HG03575 (cell line): ENCODE measurements around the gene ASCC2.
"Not testable (repeated sequence)": the region's sequence is repeated elsewhere in the genome, so short reads cannot be mapped to it uniquely, and the experiment has no call there.

ENCODE experiments used
- ATAC-seq: cut with Tn5 transposase; IDR thresholded peaks from one replicate; pipeline ENCODE4 v1.9.1; 2021; ENCODE audit not compliant: unreplicated experiment, insufficient number of reproducible peaks, low FRiP score; ENCODE audit errors: extremely low read depth

The ASCC2 gene

GRCh38 chr22:29859030-29859429, 21.0 kb upstream of the ASCC2 start:
- ATAC-seq: not testable (repeated sequence)

GRCh38 chr22:29856496-29856895, 18.4 kb upstream of the ASCC2 start:
- no peak for ATAC-seq

- ATAC-seq: no peak
These were observed 17.6 kb upstream of the ASCC2 start for GRCh38 chr22:29855611-29856181.

- no peak for ATAC-seq
These were observed 16.4 kb upstream of the ASCC2 start for GRCh38 chr22:29854432-29854831.

GRCh38 chr22:29848111-29848510, 10.0 kb upstream of the ASCC2 start:
- ATAC-seq: no peak

GRCh38 chr22:29846290-29846689, 8.2 kb upstream of the ASCC2 start:
- ATAC-seq: no peak

GRCh38 chr22:29842740-29843139, 4.7 kb upstream of the ASCC2 start:
- ATAC-seq: no peak

GRCh38 chr22:29842172-29842571, 4.1 kb upstream of the ASCC2 start:
- ATAC-seq: no peak

GRCh38 chr22:29840498-29840897, 2.4 kb upstream of the ASCC2 start:
- ATAC-seq: no peak

GRCh38 chr22:29839039-29839438, 965 bp upstream of the ASCC2 start:
- ATAC-seq: no peak

GRCh38 chr22:29838599-29838956, 504 bp upstream of the ASCC2 start:
- no peak for ATAC-seq

- ATAC-seq: not testable (repeated sequence)
These were observed 1.2 kb downstream of the ASCC2 start for GRCh38 chr22:29836791-29837370.

- ATAC-seq: no peak
These were observed 4.0 kb downstream of the ASCC2 start for GRCh38 chr22:29834046-29834445.

GRCh38 chr22:29833392-29833965, 4.6 kb downstream of the ASCC2 start:
- no peak for ATAC-seq

- no peak for ATAC-seq
These were observed 6.1 kb downstream of the ASCC2 start for GRCh38 chr22:29831958-29832357.

- no peak for ATAC-seq
These were observed 6.7 kb downstream of the ASCC2 start for GRCh38 chr22:29831186-29831921.

GRCh38 chr22:29830585-29830984, 7.5 kb downstream of the ASCC2 start:
- no peak for ATAC-seq

GRCh38 chr22:29827726-29828125, 10.3 kb downstream of the ASCC2 start:
- not testable (repeated sequence) for ATAC-seq

- ATAC-seq: no peak
These were observed 11.0 kb downstream of the ASCC2 start for GRCh38 chr22:29827091-29827490.

GRCh38 chr22:29825578-29825977, 12.5 kb downstream of the ASCC2 start:
- ATAC-seq: no peak
